Measurements from ENCODE around the gene FAM149B1. TPM values are rescaled to one million over a fixed set of nuclear protein-coding genes. Genes with fewer than 3 reads are reported as not detected.

Gene FAM149B1
- total RNA-seq, 1 experiment from 2014 or later = 39.1 TPM

GRCh38 chr10:73172867-73173266 is 4.9 kb downstream of the FAM149B1 start:
- Histone ChIP-seq H3K9me3 (ENCODE audit: low read length) (no peaks in the 10 kb centered on the region), H3K4me1 (ENCODE audit: insufficient read depth, low read length) (peaks cover 5% of the 10 kb centered on the region; the same call in 1 of the 2 replicates), H3K4me3 (ENCODE audit: low read length) (no peak overlapping the region), H3F3A (ENCODE audit: low read length, unreplicated experiment) (no peaks in the 10 kb centered on the region), H3K36me3 (ENCODE audit: low read depth, low read length) (peaks cover 4% of the 10 kb centered on the region), H4K20me1 (ENCODE audit: low read length) (no peaks in the 10 kb centered on the region), H3K27ac (ENCODE audit: low read length) (no peak overlapping the region), H3K9ac (ENCODE audit: low read length) (no peak overlapping the region), H3K9me2 (replicated peaks; ENCODE audit: low read length) (no peaks in the 10 kb centered on the region), H3K79me2 (ENCODE audit: low read length) (peaks cover 13% of the 10 kb centered on the region), H3K27me3 (ENCODE audit: low read length) (no peaks in the 10 kb centered on the region), H3K4me2 (ENCODE audit: low read length) (no peak overlapping the region), H2AFZ (ENCODE audit: low read length) (no peak overlapping the region)
- ChIA-PET POLR2A (ENCODE audit: unreplicated experiment) (no interaction called here), CTCF (no interaction called here)
- DNase-seq (no peak), ATAC-seq (no peak)
- intact Hi-C loops (cut with micrococcal nuclease) = no loop called here
- no TSS peak for BruUV-seq (replicated peaks)
- no peak for TF ChIP-seq EZH2 (IDR thresholded peaks at IDR 0.05; ENCODE audit: low read length, unreplicated experiment)
- TF ChIP-seq EZH2phosphoT487 (IDR thresholded peaks at IDR 0.05; ENCODE audit: borderline replicate concordance, low read length) = no peak
- no peak for TF ChIP-seq CTCF (conservative IDR thresholded peaks at IDR 0.05; ENCODE audit: low read depth, low read length)

DNA sequence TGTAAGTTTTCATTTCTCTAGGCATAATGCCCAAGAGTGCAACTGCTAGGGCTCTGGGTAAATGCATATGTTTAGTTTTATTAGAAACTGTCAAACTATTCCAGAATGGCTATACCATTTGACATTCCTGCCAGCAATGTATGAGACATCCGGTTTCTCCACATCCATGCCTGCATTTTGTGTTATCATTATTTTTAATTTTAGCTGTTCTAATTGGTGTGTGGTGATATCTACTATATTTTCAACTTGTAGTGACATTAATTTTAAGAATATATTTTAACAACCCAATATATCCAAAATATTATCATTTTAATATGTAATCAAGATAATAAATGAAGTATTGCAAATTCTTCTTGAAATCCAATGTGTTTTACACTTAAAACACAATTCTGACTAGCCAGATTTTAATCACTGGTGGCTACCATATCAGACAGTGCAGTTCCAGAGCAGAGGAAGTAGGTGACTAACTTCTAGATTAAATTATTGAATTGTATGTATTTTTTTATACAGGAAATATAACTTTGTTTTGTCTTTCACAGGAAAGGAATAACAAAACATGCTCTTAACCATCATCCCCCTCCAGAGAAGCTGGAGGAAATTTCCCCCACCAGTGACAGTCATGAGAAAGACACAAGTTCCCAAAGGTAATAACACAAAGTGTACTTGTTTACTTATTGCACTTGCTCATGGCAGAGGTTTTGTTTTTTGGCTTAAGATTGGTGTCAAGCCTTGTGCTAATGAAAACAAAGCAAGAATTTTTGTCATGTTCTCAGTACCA is 6.4 kb downstream of the FAM149B1 start:
- peaks cover 4% of the 10 kb centered on the region for H3K36me3 ChIP-seq (ENCODE audit: low read depth, low read length)
- H3K9me2 ChIP-seq (replicated peaks; ENCODE audit: low read length) = no peaks in the 10 kb centered on the region
- H3K27me3 ChIP-seq (ENCODE audit: low read length) = no peaks in the 10 kb centered on the region
- ATAC-seq = no peak
- CTCF ChIA-PET = no interaction called here
- H3K4me1 ChIP-seq (ENCODE audit: insufficient read depth, low read length) = no peaks in the 10 kb centered on the region
- TF ChIP-seq CTCF (conservative IDR thresholded peaks at IDR 0.05; ENCODE audit: low read depth, low read length) (no peak), EZH2 (IDR thresholded peaks at IDR 0.05; ENCODE audit: low read length, unreplicated experiment) (no peak), EZH2phosphoT487 (IDR thresholded peaks at IDR 0.05; ENCODE audit: borderline replicate concordance, low read length) (no peak)
- H3K4me2 ChIP-seq (ENCODE audit: low read length) = no peak overlapping the region
- BruUV-seq (replicated peaks) = no TSS peak
- H2AFZ ChIP-seq (ENCODE audit: low read length) = no peak overlapping the region
- H3K9ac ChIP-seq (ENCODE audit: low read length) = no peak overlapping the region
- no peak overlapping the region for H3K4me3 ChIP-seq (ENCODE audit: low read length)
- DNase-seq = no peak
- no peaks in the 10 kb centered on the region for H3F3A ChIP-seq (ENCODE audit: low read length, unreplicated experiment)
- peaks cover 3% of the 10 kb centered on the region for H3K79me2 ChIP-seq (ENCODE audit: low read length)
- H4K20me1 ChIP-seq (ENCODE audit: low read length) = no peaks in the 10 kb centered on the region
- intact Hi-C loops (cut with micrococcal nuclease) = no loop called here
- no peak overlapping the region for H3K27ac ChIP-seq (ENCODE audit: low read length)
- POLR2A ChIA-PET (ENCODE audit: unreplicated experiment) = no interaction called here
- H3K9me3 ChIP-seq (ENCODE audit: low read length) = no peaks in the 10 kb centered on the region

- H3K4me3 ChIP-seq (ENCODE audit: low read length) = no peak overlapping the region
- H3K4me2 ChIP-seq (ENCODE audit: low read length) = no peak overlapping the region
- no peak overlapping the region for H3K9ac ChIP-seq (ENCODE audit: low read length)
- no peak for TF ChIP-seq EZH2phosphoT487 (IDR thresholded peaks at IDR 0.05; ENCODE audit: borderline replicate concordance, low read length)
- TF ChIP-seq EZH2 (IDR thresholded peaks at IDR 0.05; ENCODE audit: low read length, unreplicated experiment) = no peak
- no peak for TF ChIP-seq CTCF (conservative IDR thresholded peaks at IDR 0.05; ENCODE audit: low read depth, low read length)
- BruUV-seq (replicated peaks) = no TSS peak
- DNase-seq (no peak), ATAC-seq (no peak)
- ChIA-PET CTCF (no interaction called here), POLR2A (ENCODE audit: unreplicated experiment) (interaction anchor here (0.6 kb wide), 1 partner anchor 87 kb away, joined by 3 read pairs; no protein-coding TSS in a partner anchor)
- H3K79me2 ChIP-seq (ENCODE audit: low read length) = no peaks in the 10 kb centered on the region
- no peaks in the 10 kb centered on the region for H3K9me2 ChIP-seq (replicated peaks; ENCODE audit: low read length)
- intact Hi-C loops (cut with micrococcal nuclease) = no loop called here
- H3K9me3 ChIP-seq (ENCODE audit: low read length) = no peaks in the 10 kb centered on the region
- H4K20me1 ChIP-seq (ENCODE audit: low read length) = no peaks in the 10 kb centered on the region
- H3K4me1 ChIP-seq (ENCODE audit: insufficient read depth, low read length) = no peaks in the 10 kb centered on the region
- peaks cover 28% of the 10 kb centered on the region for H3K36me3 ChIP-seq (ENCODE audit: low read depth, low read length)
- H3F3A ChIP-seq (ENCODE audit: low read length, unreplicated experiment) = no peaks in the 10 kb centered on the region
- H2AFZ ChIP-seq (ENCODE audit: low read length) = no peak overlapping the region
- H3K27ac ChIP-seq (ENCODE audit: low read length) = no peak overlapping the region
- no peaks in the 10 kb centered on the region for H3K27me3 ChIP-seq (ENCODE audit: low read length)
Observed at GRCh38 chr10:73182568-73182967, 14.6 kb downstream of the FAM149B1 start.

Data from PC-3 (cell line).